H1 (cell line): ENCODE results near the gene SNED1. TPM values are rescaled to one million over a fixed set of nuclear protein-coding genes. Genes with fewer than 3 reads are reported as not detected.

ENCODE experiments used
- ASH2L ChIP-seq: fragments of 200-600, 300-600 bp; sonication (generic); IDR thresholded peaks from one replicate; pipeline ENCODE4 v1.7.1; 2017; ENCODE audit warnings: low read length
- CBX8 ChIP-seq: fragments of 300-800, 300-1000 bp; sonication (generic); IDR thresholded peaks from 2 replicates; pipeline ENCODE4 v1.7.1; 2016; ENCODE audit warnings: low read depth, low read length, borderline replicate concordance
- SIX5 ChIP-seq: IDR thresholded peaks from 2 replicates; pipeline ENCODE4 v1.6.1; 2011; ENCODE audit warnings: mild to moderate bottlenecking, low read depth, low read length
- TAF7 ChIP-seq: optimal IDR thresholded peaks from 2 replicates; pipeline ENCODE3; 2011; ENCODE audit warnings: low read depth, mild to moderate bottlenecking, inconsistent platforms, low read length, moderate library complexity, borderline replicate concordance
- polyA plus RNA-seq, 7 experiments: library from polyadenylated mRNA; depleted of rRNA in 3 of 7; stranded (reverse) in 5 of 7; unstranded in 2 of 7; fragments of >200 nt in 5 of 7; fragments of 200-250 nt in 2 of 7; gene quantifications; 1 replicate in 5 of 7; 2 replicates in 1 of 7; 4 replicates in 1 of 7; pipeline versions ENCODE4 v1.2.1 to v1.2.3, GENCODE V29; 2011 to 2013; ENCODE audit warnings: missing spikeins in 2 of 7, mixed read lengths in 2 of 7
- total RNA-seq: library from RNA; stranded (reverse); fragmentation: NEBNext Ultra II Directional; extraction: Animal tissue kit (Norgen Biotek cat#: 25700); gene quantifications from 2 replicates; pipeline ENCODE4 v1.2.1, GENCODE V29; 2021

Gene SNED1
- total and polyA plus RNA-seq, 2 of the 8 experiments (the other 6 are each of a cell fraction or from before 2014, with no cell fraction given): 1.9 TPM

DNA sequence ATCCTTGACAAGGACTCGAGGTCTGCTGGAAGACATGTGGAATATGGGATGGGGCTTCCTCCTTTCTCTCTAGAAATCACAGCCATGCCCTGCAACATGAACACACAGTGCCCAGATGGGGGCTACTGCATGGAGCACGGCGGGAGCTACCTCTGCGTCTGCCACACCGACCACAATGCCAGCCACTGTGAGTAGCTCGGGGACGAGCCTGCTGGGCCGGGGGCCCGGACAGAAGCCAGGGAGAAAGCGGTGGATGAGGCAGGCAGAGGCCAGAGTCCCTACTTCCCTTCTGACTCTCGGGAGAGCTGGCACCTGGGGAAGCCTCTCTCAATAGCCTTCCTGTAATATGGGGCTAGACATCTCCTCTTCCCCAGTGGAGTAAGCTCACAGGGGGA is 50.5 kb downstream of the SNED1 start (continued):
- no peak for TF ChIP-seq SIX5
- no peak for TF ChIP-seq ASH2L
- no peak for TF ChIP-seq TAF7
- TF ChIP-seq CBX8: no peak
